ENCODE data around the gene DYNC1H1. TPM values are rescaled to one million over a fixed set of nuclear protein-coding genes. Genes with fewer than 3 reads are reported as not detected.
A peak's percentile ranks its signal among the peaks of the same experiment; 100 is the strongest.
"Not testable (repeated sequence)": the region's sequence is repeated elsewhere in the genome, so short reads cannot be mapped to it uniquely, and the experiment has no call there.

The DYNC1H1 gene
- total RNA-seq, 4 donors from 2014 or later, result 608 to 897 (median 728) TPM

- Histone ChIP-seq H3K27me3 (no peaks in the 10 kb centered on the region), H3K4me1 (peaks cover 50 to 81% (median 75%) of the 10 kb centered on the region in 4 donors), H3K36me3 (peaks cover 0 to 16% (median 3%) of the 10 kb centered on the region in 4 donors), H3K4me3 (no peak overlapping the region), H3K27ac (replicated peaks in 1 of 4) (no peak overlapping the region), H3K9me3 (no peaks in the 10 kb centered on the region)
- WGBS, result 79% methylated on average over 9 of the region's 9 CpGs
- TF ChIP-seq CTCF (IDR thresholded peaks at IDR 0.05), result no peak
- no peak for DNase-seq (ENCODE audit: extremely low spot score)
- intact Hi-C loops (cut with DNase I), result no loop called here
These were observed 5.1 kb downstream of the DYNC1H1 start for GRCh38 chr14:101969481-101969880.

- DNase-seq (ENCODE audit: extremely low spot score), result no peak
- Histone ChIP-seq H3K4me3 (no peak overlapping the region), H3K27me3 (no peaks in the 10 kb centered on the region), H3K36me3 (peaks cover 0 to 18% (median 5%) of the 10 kb centered on the region in 4 donors), H3K9me3 (no peaks in the 10 kb centered on the region), H3K27ac (replicated peaks in 1 of 4) (peak overlapping the region; percentile 23 to 79 (median 68)), H3K4me1 (peaks cover 46 to 81% (median 79%) of the 10 kb centered on the region in 4 donors)
- WGBS, result 79% methylated on average over 11 of the region's 11 CpGs
- intact Hi-C loops (cut with DNase I), result no loop called here
- no peak for TF ChIP-seq POLR2AphosphoS5 (IDR thresholded peaks at IDR 0.05)
- TF ChIP-seq POLR2A (IDR thresholded peaks at IDR 0.05; ENCODE audit: low read depth), result no peak
- no peak for TF ChIP-seq EP300 (IDR thresholded peaks at IDR 0.05)
- no peak for TF ChIP-seq CTCF (IDR thresholded peaks at IDR 0.05)
These were observed 6.5 kb downstream of the DYNC1H1 start for GRCh38 chr14:101970830-101971400.

- Histone ChIP-seq H3K4me1 (peaks cover 42 to 76% (median 73%) of the 10 kb centered on the region in 4 donors), H3K27ac (replicated peaks in 1 of 4) (peak overlapping the region; percentile 64 to 79 (median 74)), H3K36me3 (peaks cover 0 to 23% (median 10%) of the 10 kb centered on the region in 4 donors)
- intact Hi-C loops (cut with DNase I); H3K9me3 ChIP-seq; H3K4me3 ChIP-seq; H3K27me3 ChIP-seq; DNase-seq (ENCODE audit: extremely low spot score): not testable (repeated sequence)
- WGBS, result 79% methylated on average over 2 of the region's 2 CpGs
These were observed 7.1 kb downstream of the DYNC1H1 start for GRCh38 chr14:101971458-101971857.

DNA sequence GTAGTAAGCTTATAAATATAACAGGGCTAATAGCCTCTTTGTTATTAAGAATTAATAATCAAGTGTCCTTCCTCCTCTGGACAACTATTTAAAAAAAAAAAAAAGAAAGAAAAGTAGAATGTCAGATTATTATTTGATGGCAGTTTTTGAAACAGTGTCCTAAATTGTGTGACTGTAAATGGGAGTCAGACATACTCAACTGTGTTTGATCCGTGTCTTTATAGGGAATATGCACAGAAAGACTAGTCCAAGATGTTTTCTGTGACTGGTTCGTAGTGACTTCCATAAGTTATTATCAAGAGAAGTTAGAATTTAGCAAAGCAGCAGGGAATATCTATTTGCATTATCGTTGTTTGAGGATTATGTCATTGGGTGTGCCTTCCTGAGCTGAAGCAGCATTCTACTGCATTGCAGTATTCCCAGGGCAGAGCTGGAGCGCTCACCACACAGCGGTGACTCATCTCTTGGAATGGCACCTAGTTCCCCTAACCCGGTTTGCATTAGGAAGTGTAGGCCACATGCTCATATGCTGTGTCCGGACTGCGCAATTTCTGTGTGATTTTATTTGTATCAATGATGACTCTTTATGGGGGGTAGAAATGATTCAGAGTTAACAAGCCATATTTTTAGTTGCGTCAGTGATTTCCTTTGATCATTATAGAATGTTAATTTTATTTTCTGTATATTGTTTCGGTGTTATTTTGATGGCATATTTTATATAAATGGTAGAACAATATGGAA is 7.9 kb downstream of the DYNC1H1 start:
- Histone ChIP-seq H3K9me3 (no peaks in the 10 kb centered on the region), H3K27ac (replicated peaks in 1 of 4) (peak overlapping the region; percentile 64 to 79 (median 74)), H3K27me3 (no peaks in the 10 kb centered on the region), H3K4me3 (peak overlapping the region in 1 of 4 donors; percentile 16), H3K4me1 (peaks cover 35 to 68% (median 65%) of the 10 kb centered on the region in 4 donors), H3K36me3 (peaks cover 0 to 32% (median 15%) of the 10 kb centered on the region in 4 donors)
- peak; percentile 96 for DNase-seq (ENCODE audit: extremely low spot score)
- 14% methylated on average over 10 of the region's 10 CpGs for WGBS
- intact Hi-C loops (cut with DNase I), result no loop called here
- peak; percentile 78 to 95 for TF ChIP-seq POLR2AphosphoS5 (IDR thresholded peaks at IDR 0.05)
- no peak for TF ChIP-seq CTCF (IDR thresholded peaks at IDR 0.05)

DNA sequence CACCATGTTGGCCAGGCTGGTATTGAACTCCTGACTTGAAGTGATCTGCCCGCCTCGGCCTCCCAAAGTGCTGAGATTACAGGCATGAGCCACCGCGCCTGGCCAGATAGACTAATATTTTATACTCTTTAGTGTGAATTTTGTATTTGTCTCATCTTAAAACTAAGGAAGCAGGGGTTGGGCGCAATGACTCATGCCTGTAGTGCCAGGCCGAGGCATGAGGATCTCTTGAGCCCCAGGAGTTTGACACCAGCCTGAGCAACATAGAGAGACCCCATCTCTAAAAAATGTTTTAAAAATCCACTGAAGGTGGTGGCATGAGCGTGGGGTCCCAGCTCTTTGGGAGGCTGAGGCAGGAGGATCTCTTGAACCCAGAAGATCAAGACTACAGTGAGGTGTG is 9.0 kb downstream of the DYNC1H1 start:
- Histone ChIP-seq H3K27me3 (no peaks in the 10 kb centered on the region), H3K4me1 (peaks cover 32 to 57% (median 54%) of the 10 kb centered on the region in 4 donors), H3K9me3 (no peaks in the 10 kb centered on the region), H3K4me3 (no peak overlapping the region), H3K27ac (replicated peaks in 1 of 4) (peak overlapping the region; percentile 57 to 79 (median 74)), H3K36me3 (peaks cover 0 to 42% (median 23%) of the 10 kb centered on the region in 4 donors)
- intact Hi-C loops (cut with DNase I), result no loop called here
- 92% methylated on average over 7 of the region's 7 CpGs for WGBS
- DNase-seq (ENCODE audit: extremely low spot score), result no peak
- TF ChIP-seq CTCF (IDR thresholded peaks at IDR 0.05) (no peak), POLR2A (IDR thresholded peaks at IDR 0.05; ENCODE audit: low read depth) (no peak), POLR2AphosphoS5 (IDR thresholded peaks at IDR 0.05) (no peak), EP300 (IDR thresholded peaks at IDR 0.05) (no peak)

All from esophagus muscularis mucosa (tissue), 4 donors.